K562 (cell line): ENCODE results near the gene TFCP2. TPM values are rescaled to one million over a fixed set of nuclear protein-coding genes. Genes with fewer than 3 reads are reported as not detected.

Source experiments
- CSDE1 ChIP-seq, 2 experiments: fragments of 450-650 bp; IDR thresholded peaks; 2 replicates each; pipeline ENCODE4 v1.6.1; 2016; ENCODE audit warnings: mild to moderate bottlenecking in 1 of 2
- DACH1 ChIP-seq: fragments of 450-650 bp; IDR thresholded peaks from 2 replicates; pipeline ENCODE4 v1.6.1; 2018; ENCODE audit not compliant: partially characterized antibody
- GATAD2B ChIP-seq: fragments of 450-650 bp; IDR thresholded peaks from 2 replicates; pipeline ENCODE4 v1.6.1; 2017; ENCODE audit warnings: mild to moderate bottlenecking, borderline replicate concordance
- NONO ChIP-seq, 2 experiments: fragments of 200-400 bp in 1 of 2; fragments of 450-650 bp in 1 of 2; formaldehyde crosslinking in 1 of 2; IDR thresholded peaks; 2 replicates each; pipeline ENCODE4 v1.6.1; 2017; ENCODE audit warnings: low read depth in 2 of 2, mild to moderate bottlenecking in 2 of 2, moderate library complexity in 2 of 2, low read length in 1 of 2
- SMARCB1 ChIP-seq: IDR thresholded peaks from 2 replicates; pipeline ENCODE4 v1.6.1; 2011; ENCODE audit warnings: improper control_type of control experiment, low read depth; ENCODE audit not compliant: insufficient read length
- ZBTB8A ChIP-seq: fragments of 450-650 bp; IDR thresholded peaks from 2 replicates; pipeline ENCODE4 v1.6.1; 2018; ENCODE audit warnings: mild to moderate bottlenecking, moderate library complexity; ENCODE audit not compliant: partially characterized antibody
- ZNF717 ChIP-seq: fragments of 250-450 bp; sonication (Bioruptor Pico); IDR thresholded peaks from 2 replicates; pipeline ENCODE4 v1.5.0; 2021
- ZNF77 ChIP-seq: fragments of 250-450 bp; sonication (Bioruptor Pico); IDR thresholded peaks from 2 replicates; pipeline ENCODE4 v1.5.0; 2020
- polyA plus RNA-seq, 8 experiments: library from polyadenylated mRNA; depleted of rRNA in 4 of 8; stranded (reverse) in 5 of 8; unstranded in 3 of 8; fragments of >200 nt; fragmentation: Nextera tagmentation in 2 of 8; fragmentation: Illumina TruSeq in 1 of 8; extraction: Ambion mirVana in 2 of 8; extraction: Trizol in 1 of 8; gene quantifications; 2 replicates each; pipeline versions ENCODE4 v1.2.1 to v1.2.3, GENCODE V29; 2011 to 2014; ENCODE audit warnings: inconsistent platforms in 1 of 8, missing spikeins in 1 of 8
- total RNA-seq, 7 experiments: library from RNA; depleted of rRNA in 6 of 7; stranded (reverse); fragments of >200 nt in 6 of 7; fragmentation: Illumina TruSeq in 2 of 7; extraction: Trizol in 2 of 7; gene quantifications; 2 replicates each; pipeline versions ENCODE4 v1.2.1 to v1.2.3, GENCODE V29; 2011 to 2021; ENCODE audit warnings: low replicate concordance in 1 of 7
- TF ChIP-seq, protein P1 (sequence below): fragments of 450-650 bp; IDR thresholded peaks from 2 replicates; pipeline ENCODE4 v1.6.1; 2016; ENCODE audit warnings: antibody characterized with exemption
- TF ChIP-seq, protein P2 (sequence below): conservative IDR thresholded peaks from 2 replicates; pipeline ENCODE4 v1.6.1; 2011; ENCODE audit warnings: low read depth, mild to moderate bottlenecking, low read length; ENCODE audit not compliant: control insufficient read depth
- TF ChIP-seq, protein P3 (sequence below): fragments of 200-800 bp; sonication (Bioruptor generic); IDR thresholded peaks from 2 replicates; pipeline ENCODE4 v1.6.1; 2017; ENCODE audit warnings: missing genetic modification characterization, missing compliant biosample characterization
- TF ChIP-seq, protein P4 (sequence below): sonication (generic); formaldehyde crosslinking; IDR thresholded peaks from 2 replicates; pipeline ENCODE4 v1.8.0; 2022; ENCODE audit warnings: missing genetic modification reagents, mild to moderate bottlenecking, borderline replicate concordance
- TF ChIP-seq, protein P5 (sequence below): fragments of 250-450 bp; sonication (Bioruptor Pico); IDR thresholded peaks from 2 replicates; pipeline ENCODE4 v1.4.0; 2020; ENCODE audit warnings: mild to moderate bottlenecking, moderate library complexity

TFCP2 gene
- total and polyA plus RNA-seq, 9 of the 15 experiments (the other 6 are each of a cell fraction or from before 2014, with no cell fraction given), result 8.0 to 38.9 (median 19.3) TPM

DNA sequence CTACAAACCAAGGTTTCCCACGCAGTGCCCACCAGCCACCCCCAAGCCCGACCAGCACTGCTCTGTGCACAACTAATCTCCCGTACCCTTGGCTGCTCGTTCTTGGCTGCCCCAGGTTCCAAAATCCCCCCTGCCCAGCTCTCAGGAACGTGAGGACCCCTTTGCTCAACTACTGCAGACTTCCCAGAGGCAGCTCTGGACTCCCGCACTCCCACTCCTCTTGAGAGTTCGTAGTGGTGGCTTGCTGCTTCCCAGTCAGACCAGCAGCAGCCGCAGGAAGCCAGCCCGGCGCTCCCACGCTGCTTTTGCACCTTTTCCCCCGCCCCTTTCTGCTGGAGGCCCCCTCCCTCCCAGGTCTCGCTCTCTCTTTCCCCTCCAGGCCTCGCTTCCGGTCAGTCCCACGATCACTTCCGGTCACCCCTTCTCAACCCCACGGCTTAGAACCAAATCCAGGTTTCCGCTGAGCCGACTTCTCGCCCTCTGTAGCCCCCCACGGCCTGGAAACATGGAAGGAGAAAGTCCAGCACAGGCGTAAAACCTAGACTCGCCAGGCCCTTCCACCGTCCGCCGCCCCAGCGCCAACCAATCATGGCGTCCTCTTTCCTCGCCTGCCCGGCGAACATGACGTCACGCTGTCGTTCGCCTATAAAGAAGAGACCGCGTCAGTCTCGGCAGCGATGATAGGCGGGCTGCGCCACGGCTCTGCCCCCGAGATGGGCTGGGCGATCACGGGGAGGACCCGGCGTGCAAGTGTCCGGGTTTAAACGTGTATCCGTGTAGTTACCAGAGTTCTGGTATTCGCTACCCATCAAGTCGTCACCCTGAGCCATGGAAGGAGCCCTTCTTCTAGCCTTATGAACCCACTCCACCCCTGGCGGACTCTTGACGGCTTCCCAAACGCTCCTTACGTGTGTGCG is at the start of gene TFCP2 (continued):
- TF ChIP-seq ZNF717 (CRISPR knock-in tag) (no peak), SMARCB1 (no peak), DACH1 (no peak), ZNF77 (no peak), CSDE1 (IDR thresholded peaks at IDR 0.05) (no peak; a peak in 1 of 4 replicates), ZBTB8A (no peak), GATAD2B (no peak), NONO (IDR thresholded peaks at IDR 0.05; ENCODE audit: low read depth in 2 of 2, low read length in 1 of 2) (peak in 1 of 2 experiments; percentile 13; a peak in 1 of 4 replicates)
- TF ChIP-seq, protein P1, sequence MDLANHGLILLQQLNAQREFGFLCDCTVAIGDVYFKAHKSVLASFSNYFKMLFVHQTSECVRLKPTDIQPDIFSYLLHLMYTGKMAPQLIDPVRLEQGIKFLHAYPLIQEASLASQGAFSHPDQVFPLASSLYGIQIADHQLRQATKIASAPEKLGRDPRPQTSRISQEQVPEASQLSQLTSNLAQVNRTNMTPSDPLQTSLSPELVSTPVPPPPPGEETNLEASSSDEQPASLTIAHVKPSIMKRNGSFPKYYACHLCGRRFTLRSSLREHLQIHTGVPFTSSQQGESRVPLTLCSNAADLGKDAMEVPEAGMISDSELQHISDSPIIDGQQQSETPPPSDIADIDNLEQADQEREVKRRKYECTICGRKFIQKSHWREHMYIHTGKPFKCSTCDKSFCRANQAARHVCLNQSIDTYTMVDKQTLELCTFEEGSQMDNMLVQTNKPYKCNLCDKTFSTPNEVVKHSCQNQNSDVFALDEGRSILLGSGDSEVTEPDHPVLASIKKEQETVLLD, result peak; percentile 40; the same call in 1 of the 2 replicates
- TF ChIP-seq, protein P2, sequence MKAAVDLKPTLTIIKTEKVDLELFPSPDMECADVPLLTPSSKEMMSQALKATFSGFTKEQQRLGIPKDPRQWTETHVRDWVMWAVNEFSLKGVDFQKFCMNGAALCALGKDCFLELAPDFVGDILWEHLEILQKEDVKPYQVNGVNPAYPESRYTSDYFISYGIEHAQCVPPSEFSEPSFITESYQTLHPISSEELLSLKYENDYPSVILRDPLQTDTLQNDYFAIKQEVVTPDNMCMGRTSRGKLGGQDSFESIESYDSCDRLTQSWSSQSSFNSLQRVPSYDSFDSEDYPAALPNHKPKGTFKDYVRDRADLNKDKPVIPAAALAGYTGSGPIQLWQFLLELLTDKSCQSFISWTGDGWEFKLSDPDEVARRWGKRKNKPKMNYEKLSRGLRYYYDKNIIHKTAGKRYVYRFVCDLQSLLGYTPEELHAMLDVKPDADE, result peak; percentile 85; the same call in 1 of the 2 replicates
- TF ChIP-seq, protein P3, sequence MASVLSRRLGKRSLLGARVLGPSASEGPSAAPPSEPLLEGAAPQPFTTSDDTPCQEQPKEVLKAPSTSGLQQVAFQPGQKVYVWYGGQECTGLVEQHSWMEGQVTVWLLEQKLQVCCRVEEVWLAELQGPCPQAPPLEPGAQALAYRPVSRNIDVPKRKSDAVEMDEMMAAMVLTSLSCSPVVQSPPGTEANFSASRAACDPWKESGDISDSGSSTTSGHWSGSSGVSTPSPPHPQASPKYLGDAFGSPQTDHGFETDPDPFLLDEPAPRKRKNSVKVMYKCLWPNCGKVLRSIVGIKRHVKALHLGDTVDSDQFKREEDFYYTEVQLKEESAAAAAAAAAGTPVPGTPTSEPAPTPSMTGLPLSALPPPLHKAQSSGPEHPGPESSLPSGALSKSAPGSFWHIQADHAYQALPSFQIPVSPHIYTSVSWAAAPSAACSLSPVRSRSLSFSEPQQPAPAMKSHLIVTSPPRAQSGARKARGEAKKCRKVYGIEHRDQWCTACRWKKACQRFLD (CRISPR knock-in tag), result peak; percentile 52; the same call in 1 of the 2 replicates
- TF ChIP-seq, protein P4, sequence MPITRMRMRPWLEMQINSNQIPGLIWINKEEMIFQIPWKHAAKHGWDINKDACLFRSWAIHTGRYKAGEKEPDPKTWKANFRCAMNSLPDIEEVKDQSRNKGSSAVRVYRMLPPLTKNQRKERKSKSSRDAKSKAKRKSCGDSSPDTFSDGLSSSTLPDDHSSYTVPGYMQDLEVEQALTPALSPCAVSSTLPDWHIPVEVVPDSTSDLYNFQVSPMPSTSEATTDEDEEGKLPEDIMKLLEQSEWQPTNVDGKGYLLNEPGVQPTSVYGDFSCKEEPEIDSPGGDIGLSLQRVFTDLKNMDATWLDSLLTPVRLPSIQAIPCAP (CRISPR knock-in tag), result no peak
- TF ChIP-seq, protein P5, sequence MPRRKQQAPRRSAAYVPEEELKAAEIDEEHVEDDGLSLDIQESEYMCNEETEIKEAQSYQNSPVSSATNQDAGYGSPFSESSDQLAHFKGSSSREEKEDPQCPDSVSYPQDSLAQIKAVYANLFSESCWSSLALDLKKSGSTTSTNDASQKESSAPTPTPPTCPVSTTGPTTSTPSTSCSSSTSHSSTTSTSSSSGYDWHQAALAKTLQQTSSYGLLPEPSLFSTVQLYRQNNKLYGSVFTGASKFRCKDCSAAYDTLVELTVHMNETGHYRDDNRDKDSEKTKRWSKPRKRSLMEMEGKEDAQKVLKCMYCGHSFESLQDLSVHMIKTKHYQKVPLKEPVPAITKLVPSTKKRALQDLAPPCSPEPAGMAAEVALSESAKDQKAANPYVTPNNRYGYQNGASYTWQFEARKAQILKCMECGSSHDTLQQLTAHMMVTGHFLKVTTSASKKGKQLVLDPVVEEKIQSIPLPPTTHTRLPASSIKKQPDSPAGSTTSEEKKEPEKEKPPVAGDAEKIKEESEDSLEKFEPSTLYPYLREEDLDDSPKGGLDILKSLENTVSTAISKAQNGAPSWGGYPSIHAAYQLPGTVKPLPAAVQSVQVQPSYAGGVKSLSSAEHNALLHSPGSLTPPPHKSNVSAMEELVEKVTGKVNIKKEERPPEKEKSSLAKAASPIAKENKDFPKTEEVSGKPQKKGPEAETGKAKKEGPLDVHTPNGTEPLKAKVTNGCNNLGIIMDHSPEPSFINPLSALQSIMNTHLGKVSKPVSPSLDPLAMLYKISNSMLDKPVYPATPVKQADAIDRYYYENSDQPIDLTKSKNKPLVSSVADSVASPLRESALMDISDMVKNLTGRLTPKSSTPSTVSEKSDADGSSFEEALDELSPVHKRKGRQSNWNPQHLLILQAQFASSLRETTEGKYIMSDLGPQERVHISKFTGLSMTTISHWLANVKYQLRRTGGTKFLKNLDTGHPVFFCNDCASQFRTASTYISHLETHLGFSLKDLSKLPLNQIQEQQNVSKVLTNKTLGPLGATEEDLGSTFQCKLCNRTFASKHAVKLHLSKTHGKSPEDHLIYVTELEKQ, result no peak
